Tibial nerve (tissue), 4 donors: ENCODE data around the gene APLNR. TPM values are rescaled to one million over a fixed set of nuclear protein-coding genes. Genes with fewer than 3 reads are reported as not detected.

Experiments
- DNase-seq, 2 donors: peaks; one replicate each; pipeline ENCODE4 v3.0.0-alpha.2; 2019; ENCODE audit warnings: low spot score in 2 of 2
- H3K27ac ChIP-seq, 4 donors: fragments of 200-600 bp; sonication (generic) in 3 of 4; one replicate each; pipeline ENCODE4 v1.5.1; 2017 to 2019; ENCODE audit warnings: mild to moderate bottlenecking in 1 of 4
- H3K27me3 ChIP-seq, 2 donors: fragments of 200-600 bp; sonication (generic) in 1 of 2; one replicate each; pipeline versions ENCODE4 v1.5.1 to v1.6.0; 2017 to 2019
- H3K36me3 ChIP-seq, 3 donors: fragments of 200-600 bp; sonication (generic); one replicate each; pipeline ENCODE4 v1.5.1; 2018 to 2019
- H3K4me1 ChIP-seq, 4 donors: fragments of 200-600 bp; sonication (generic) in 3 of 4; one replicate each; pipeline ENCODE4 v1.5.1; 2017 to 2019
- H3K4me3 ChIP-seq, 4 donors: fragments of 200-600 bp; sonication (generic) in 3 of 4; one replicate each; pipeline ENCODE4 v1.5.1; 2017 to 2019; ENCODE audit warnings: mild to moderate bottlenecking in 1 of 4, moderate library complexity in 1 of 4
- H3K9me3 ChIP-seq, 4 donors: fragments of 200-600 bp; sonication (generic) in 3 of 4; one replicate each; pipeline ENCODE4 v1.5.1; 2017 to 2019
- EP300 ChIP-seq, 2 donors: sonication (generic); formaldehyde crosslinking; IDR thresholded peaks; one replicate each; pipeline ENCODE4 v1.6.1; 2017; ENCODE audit warnings: antibody characterized with exemption in 2 of 2, mild to moderate bottlenecking in 1 of 2
- POLR2A ChIP-seq, 2 donors: fragments of 450-650 bp; IDR thresholded peaks; one replicate each; pipeline ENCODE4 v1.6.1; 2017; ENCODE audit warnings: antibody characterized with exemption in 2 of 2, mild to moderate bottlenecking in 2 of 2, moderate library complexity in 2 of 2
- WGBS, 2 donors: methylation state at CpG; one replicate each; pipeline ENCODE4 v1.1.5; 2018; 5-methylcytosine and 5-hydroxymethylcytosine counted together
- total RNA-seq, 4 donors: library from RNA; depleted of rRNA; stranded (reverse); fragments of >200 nt; gene quantifications; one replicate each; pipeline ENCODE4 v1.1.0, GENCODE V29; 2016
- TF ChIP-seq, protein P1 (sequence below), 5 experiments: fragments of 200-600 bp in 3 of 5; fragments of 450-650 bp in 2 of 5; sonication (generic) in 3 of 5; IDR thresholded peaks; one replicate each; pipeline ENCODE4 v1.5.1; 2016 to 2019; ENCODE audit warnings: antibody characterized with exemption in 5 of 5, mild to moderate bottlenecking in 3 of 5, moderate library complexity in 2 of 5

The APLNR gene
- total RNA-seq, 4 donors from 2014 or later, result 0.63 to 12.9 (median 2.0) TPM

DNA sequence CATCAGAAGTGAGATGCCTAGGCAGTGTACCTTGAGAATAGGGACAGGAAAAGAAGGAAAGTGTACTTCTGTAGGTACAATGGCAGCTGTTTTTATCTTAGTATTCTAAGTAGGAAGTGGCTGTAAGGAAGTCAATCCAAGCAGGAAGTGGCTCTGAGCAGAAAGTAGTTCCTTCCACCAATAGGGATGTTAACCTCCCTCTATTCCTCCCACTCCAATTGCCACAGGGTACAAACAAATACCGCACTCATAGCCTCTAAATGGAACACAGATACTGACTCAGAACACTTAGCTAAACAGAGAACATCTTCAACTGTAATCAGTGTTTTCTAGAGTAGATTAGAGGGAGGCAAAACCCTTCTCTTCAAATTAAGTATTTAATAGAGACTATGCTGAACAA lies 44.7 kb downstream of the APLNR start:
- TF ChIP-seq POLR2A (IDR thresholded peaks at IDR 0.05), result no peak
- no peak for TF ChIP-seq EP300 (IDR thresholded peaks at IDR 0.05)
- TF ChIP-seq, protein P1, sequence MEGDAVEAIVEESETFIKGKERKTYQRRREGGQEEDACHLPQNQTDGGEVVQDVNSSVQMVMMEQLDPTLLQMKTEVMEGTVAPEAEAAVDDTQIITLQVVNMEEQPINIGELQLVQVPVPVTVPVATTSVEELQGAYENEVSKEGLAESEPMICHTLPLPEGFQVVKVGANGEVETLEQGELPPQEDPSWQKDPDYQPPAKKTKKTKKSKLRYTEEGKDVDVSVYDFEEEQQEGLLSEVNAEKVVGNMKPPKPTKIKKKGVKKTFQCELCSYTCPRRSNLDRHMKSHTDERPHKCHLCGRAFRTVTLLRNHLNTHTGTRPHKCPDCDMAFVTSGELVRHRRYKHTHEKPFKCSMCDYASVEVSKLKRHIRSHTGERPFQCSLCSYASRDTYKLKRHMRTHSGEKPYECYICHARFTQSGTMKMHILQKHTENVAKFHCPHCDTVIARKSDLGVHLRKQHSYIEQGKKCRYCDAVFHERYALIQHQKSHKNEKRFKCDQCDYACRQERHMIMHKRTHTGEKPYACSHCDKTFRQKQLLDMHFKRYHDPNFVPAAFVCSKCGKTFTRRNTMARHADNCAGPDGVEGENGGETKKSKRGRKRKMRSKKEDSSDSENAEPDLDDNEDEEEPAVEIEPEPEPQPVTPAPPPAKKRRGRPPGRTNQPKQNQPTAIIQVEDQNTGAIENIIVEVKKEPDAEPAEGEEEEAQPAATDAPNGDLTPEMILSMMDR (IDR thresholded peaks at IDR 0.05), result no peak

DNA sequence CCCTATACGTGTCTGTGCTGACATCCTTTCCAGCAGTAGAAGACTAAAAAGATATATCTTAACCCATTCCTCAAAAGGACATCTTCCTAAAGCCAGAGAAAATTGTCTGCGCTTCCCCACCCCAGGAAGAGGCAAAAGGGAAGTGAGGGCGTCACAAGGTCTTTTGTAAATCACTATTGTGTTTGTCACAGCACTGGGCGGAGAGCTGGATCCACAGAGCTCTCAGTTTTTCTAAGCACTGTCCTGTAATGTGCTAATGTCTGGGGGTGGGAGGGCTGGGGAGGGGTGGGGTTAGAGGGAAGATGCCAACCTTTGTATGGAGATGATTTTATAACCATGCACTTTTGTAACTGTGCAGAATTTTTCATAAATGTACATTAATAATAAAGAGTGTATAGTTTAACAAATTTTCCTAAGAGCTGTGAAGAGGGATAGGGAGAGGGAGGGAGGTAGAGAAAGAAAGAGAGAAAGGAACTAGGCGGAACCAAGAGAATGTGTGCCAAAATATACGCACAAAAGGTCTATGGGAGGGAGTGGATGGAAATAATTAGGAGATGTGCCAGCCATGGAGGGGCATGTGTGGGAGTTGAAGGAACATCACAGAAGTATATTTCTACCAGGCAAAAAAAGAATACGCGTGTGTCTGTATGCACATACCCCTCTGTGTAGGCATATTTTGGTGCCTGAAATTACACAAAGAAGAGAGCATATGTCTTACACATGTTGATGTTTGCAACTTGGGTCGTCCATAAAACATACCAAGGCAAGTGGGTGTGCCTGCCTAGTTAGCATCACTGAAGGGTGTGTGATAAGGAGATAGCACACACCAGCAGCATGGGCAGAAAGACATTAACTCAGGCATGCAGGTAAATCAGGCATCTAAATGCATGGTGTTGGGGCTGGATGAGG lies 45.5 kb downstream of the APLNR start:
- H3K27me3 ChIP-seq, result no peaks in the 10 kb centered on the region
- H3K36me3 ChIP-seq, result no peaks in the 10 kb centered on the region
- TF ChIP-seq, protein P1 (IDR thresholded peaks at IDR 0.05), result no peak
- TF ChIP-seq EP300 (IDR thresholded peaks at IDR 0.05), result no peak
- TF ChIP-seq POLR2A (IDR thresholded peaks at IDR 0.05), result no peak
- no peak overlapping the region for H3K4me3 ChIP-seq
- DNase-seq, result no peak
- H3K27ac ChIP-seq, result no peak overlapping the region
- H3K4me1 ChIP-seq, result no peaks in the 10 kb centered on the region
- H3K9me3 ChIP-seq, result no peaks in the 10 kb centered on the region
- WGBS, 2 donors, result 57 to 59% methylated on average over 9 of the region's 9 CpGs

More for the DNA sequence above, 44.7 kb downstream of the APLNR start:
- H3K4me3 ChIP-seq, result no peak overlapping the region
- H3K36me3 ChIP-seq, result no peaks in the 10 kb centered on the region
- H3K4me1 ChIP-seq, result no peaks in the 10 kb centered on the region
- no peak overlapping the region for H3K27ac ChIP-seq
- DNase-seq, result no peak
- no peaks in the 10 kb centered on the region for H3K9me3 ChIP-seq
- 46 to 52% methylated on average over 1 of the region's 1 CpG for WGBS, 2 donors
- no peaks in the 10 kb centered on the region for H3K27me3 ChIP-seq

DNA sequence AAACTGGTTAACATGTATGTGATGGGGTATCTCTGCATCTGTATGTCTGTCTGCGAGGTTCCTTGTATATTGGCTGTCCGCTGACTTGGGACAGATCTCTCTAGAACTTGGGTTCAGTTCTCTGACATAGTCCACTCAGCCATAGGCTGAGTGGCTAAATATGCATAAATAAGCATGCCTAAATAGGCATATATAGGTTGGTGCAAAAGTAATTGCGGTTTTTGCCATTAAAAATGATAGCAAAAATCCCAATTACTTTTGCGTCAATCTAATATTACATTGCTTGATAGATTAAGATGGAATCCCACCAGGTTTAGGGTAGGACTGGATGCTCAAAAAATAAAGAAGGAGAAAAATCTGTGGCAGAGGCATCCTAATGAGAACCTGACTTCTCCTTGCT lies 46.5 kb downstream of the APLNR start:
- 93 to 97% methylated on average over 4 of the region's 4 CpGs for WGBS, 2 donors
- Histone ChIP-seq H3K4me1 (no peaks in the 10 kb centered on the region), H3K36me3 (no peaks in the 10 kb centered on the region), H3K27me3 (no peaks in the 10 kb centered on the region), H3K9me3 (no peaks in the 10 kb centered on the region), H3K4me3 (no peak overlapping the region), H3K27ac (no peak overlapping the region)
- TF ChIP-seq EP300 (IDR thresholded peaks at IDR 0.05), result no peak
- TF ChIP-seq, protein P1 (IDR thresholded peaks at IDR 0.05), result no peak
- TF ChIP-seq POLR2A (IDR thresholded peaks at IDR 0.05), result no peak
- no peak for DNase-seq

Other genes starting within 250 kb of the APLNR start
- gene OR5AK2, start 248.3 kb downstream of the APLNR start, total RNA-seq, result not detected
- not detected for gene LRRC55, start 55.3 kb downstream of the APLNR start, total RNA-seq
- gene TNKS1BP1, start 87.7 kb upstream of the APLNR start, total RNA-seq, result 100 to 1,000 TPM; 147 to 238 (median 204) TPM
- gene SSRP1, start 98.6 kb upstream of the APLNR start, total RNA-seq, result 10 to 100 TPM; 51.0 to 67.5 (median 56.5) TPM
- gene P2RX3, start 101.1 kb upstream of the APLNR start, total RNA-seq, result under 1 TPM in 1 of 4 donors, not detected in 3; 0.22 TPM
- not detected for gene PRG3, start 143.9 kb upstream of the APLNR start, total RNA-seq
- gene PRG2, start 153.4 kb upstream of the APLNR start, total RNA-seq, result under 1 TPM in 1 of 4 donors, not detected in 3; 0.39 TPM
- gene SLC43A3, start 189.9 kb upstream of the APLNR start, total RNA-seq, result 100 to 1,000 TPM in 2 of 4 donors, 10 to 100 TPM in 2; 42.2 to 110 (median 94.7) TPM
- gene RTN4RL2, start 223.3 kb upstream of the APLNR start, total RNA-seq, result 1 to 10 TPM in 1 of 4 donors, under 1 TPM in 2, not detected in 1; 0.20 to 1.5 (median 0.42) TPM